MG63 (cell line): ENCODE measurements around the gene ZC3H7B. TPM values are rescaled to one million over a fixed set of nuclear protein-coding genes. Genes with fewer than 3 reads are reported as not detected.
A peak's percentile ranks its signal among the peaks of the same experiment; 100 is the strongest.

Experiments
- DNase-seq: peaks from one replicate; pipeline ENCODE4 v3.0.0-alpha.2; 2020
- H3K27me3 ChIP-seq: fragments of 250-450 bp; sonication (Bioruptor Pico); 2 replicates; pipeline ENCODE4 v1.5.1; 2020; ENCODE audit warnings: mild to moderate bottlenecking, moderate library complexity
- H3K36me3 ChIP-seq: fragments of 250-450 bp; sonication (Bioruptor Pico); 2 replicates; pipeline ENCODE4 v1.5.1; 2020; ENCODE audit warnings: mild to moderate bottlenecking, moderate library complexity
- H3K4me3 ChIP-seq: fragments of 250-450 bp; sonication (Bioruptor Pico); 2 replicates; pipeline ENCODE4 v1.5.1; 2020; ENCODE audit warnings: mild to moderate bottlenecking, moderate library complexity
- H3K9me3 ChIP-seq: fragments of 250-450 bp; sonication (Bioruptor Pico); 2 replicates; pipeline ENCODE4 v1.5.1; 2020; ENCODE audit warnings: mild to moderate bottlenecking, moderate library complexity
- total RNA-seq: library from RNA; depleted of rRNA; stranded (reverse); fragments of >200 nt; shearing (Covaris generic); gene quantifications from 2 replicates; pipeline ENCODE4 v1.2.3, GENCODE V29; 2014; ENCODE audit warnings: low replicate concordance

Gene ZC3H7B
- total RNA-seq, 1 experiment from 2014 or later: 43.0 TPM

- Histone ChIP-seq H3K9me3 (no peaks in the 10 kb centered on the region), H3K36me3 (peaks cover 61% of the 10 kb centered on the region), H3K27me3 (no peaks in the 10 kb centered on the region), H3K4me3 (no peak overlapping the region)
- no peak for DNase-seq
Observed at GRCh38 chr22:41357191-41357590, 55.9 kb downstream of the ZC3H7B start.

- DNase-seq: no peak
- Histone ChIP-seq H3K9me3 (no peaks in the 10 kb centered on the region), H3K36me3 (peaks cover 48% of the 10 kb centered on the region), H3K4me3 (no peak overlapping the region), H3K27me3 (no peaks in the 10 kb centered on the region)
Observed at GRCh38 chr22:41358927-41359326, 57.6 kb downstream of the ZC3H7B start.

- no peak for DNase-seq
- H3K27me3 ChIP-seq: no peaks in the 10 kb centered on the region
- H3K4me3 ChIP-seq: no peak overlapping the region
- no peaks in the 10 kb centered on the region for H3K9me3 ChIP-seq
- H3K36me3 ChIP-seq: peaks cover 46% of the 10 kb centered on the region
Observed at GRCh38 chr22:41359376-41359775, 58.1 kb downstream of the ZC3H7B start.

GRCh38 chr22:41360126-41360525 is 58.8 kb downstream of the ZC3H7B start:
- no peak for DNase-seq
- Histone ChIP-seq H3K36me3 (peaks cover 42% of the 10 kb centered on the region), H3K9me3 (no peaks in the 10 kb centered on the region)

GRCh38 chr22:41361716-41362310 is 60.5 kb downstream of the ZC3H7B start:
- no peaks in the 10 kb centered on the region for H3K27me3 ChIP-seq
- H3K9me3 ChIP-seq: no peaks in the 10 kb centered on the region
- peak; percentile 24 for DNase-seq
- peaks cover 28% of the 10 kb centered on the region for H3K36me3 ChIP-seq
- no peak overlapping the region for H3K4me3 ChIP-seq

More at GRCh38 chr22:41360126-41360525, 58.8 kb downstream of the ZC3H7B start:
- Histone ChIP-seq H3K27me3 (no peaks in the 10 kb centered on the region), H3K4me3 (no peak overlapping the region)

GRCh38 chr22:41362615-41363014 is 61.3 kb downstream of the ZC3H7B start:
- Histone ChIP-seq H3K4me3 (no peak overlapping the region), H3K36me3 (peaks cover 23% of the 10 kb centered on the region), H3K9me3 (no peaks in the 10 kb centered on the region), H3K27me3 (no peaks in the 10 kb centered on the region)
- no peak for DNase-seq

- Histone ChIP-seq H3K4me3 (no peak overlapping the region), H3K9me3 (no peaks in the 10 kb centered on the region), H3K36me3 (peaks cover 10% of the 10 kb centered on the region), H3K27me3 (no peaks in the 10 kb centered on the region)
- DNase-seq: no peak
Observed at GRCh38 chr22:41364233-41364632, 62.9 kb downstream of the ZC3H7B start.

GRCh38 chr22:41364955-41365354 is 63.6 kb downstream of the ZC3H7B start:
- Histone ChIP-seq H3K4me3 (no peak overlapping the region), H3K27me3 (no peaks in the 10 kb centered on the region), H3K9me3 (no peaks in the 10 kb centered on the region), H3K36me3 (peaks cover 10% of the 10 kb centered on the region)
- no peak for DNase-seq

GRCh38 chr22:41365425-41365824 is 64.1 kb downstream of the ZC3H7B start:
- Histone ChIP-seq H3K4me3 (no peak overlapping the region), H3K27me3 (no peaks in the 10 kb centered on the region), H3K36me3 (peaks cover 7% of the 10 kb centered on the region), H3K9me3 (no peaks in the 10 kb centered on the region)
- DNase-seq: no peak

- no peak for DNase-seq
- Histone ChIP-seq H3K9me3 (no peaks in the 10 kb centered on the region), H3K27me3 (no peaks in the 10 kb centered on the region), H3K36me3 (peaks cover 2% of the 10 kb centered on the region), H3K4me3 (no peak overlapping the region)
Observed at GRCh38 chr22:41366323-41367029, 65.2 kb downstream of the ZC3H7B start.

- DNase-seq: peak; percentile 99
- no peak overlapping the region; the same call in 1 of the 2 replicates for H3K4me3 ChIP-seq
- no peaks in the 10 kb centered on the region for H3K27me3 ChIP-seq
- no peaks in the 10 kb centered on the region for H3K36me3 ChIP-seq
- H3K9me3 ChIP-seq: no peaks in the 10 kb centered on the region
Observed at GRCh38 chr22:41367039-41367679, 65.8 kb downstream of the ZC3H7B start.

GRCh38 chr22:41367680-41368542 is 66.6 kb downstream of the ZC3H7B start:
- DNase-seq: no peak
- H3K9me3 ChIP-seq: no peaks in the 10 kb centered on the region
- no peak overlapping the region; the same call in 1 of the 2 replicates for H3K4me3 ChIP-seq
- no peaks in the 10 kb centered on the region for H3K27me3 ChIP-seq
- no peaks in the 10 kb centered on the region for H3K36me3 ChIP-seq

- no peak overlapping the region for H3K4me3 ChIP-seq
- DNase-seq: no peak
Observed at GRCh38 chr22:41368543-41369423, 67.5 kb downstream of the ZC3H7B start.

GRCh38 chr22:41369424-41369745 is 68.1 kb downstream of the ZC3H7B start:
- no peak for DNase-seq
- H3K27me3 ChIP-seq: no peaks in the 10 kb centered on the region
- no peaks in the 10 kb centered on the region for H3K9me3 ChIP-seq
- H3K4me3 ChIP-seq: no peak overlapping the region
- H3K36me3 ChIP-seq: no peaks in the 10 kb centered on the region

More at GRCh38 chr22:41368543-41369423, 67.5 kb downstream of the ZC3H7B start:
- H3K36me3 ChIP-seq: no peaks in the 10 kb centered on the region
- H3K9me3 ChIP-seq: no peaks in the 10 kb centered on the region
- H3K27me3 ChIP-seq: no peaks in the 10 kb centered on the region

- H3K4me3 ChIP-seq: no peak overlapping the region
- no peaks in the 10 kb centered on the region for H3K36me3 ChIP-seq
- H3K9me3 ChIP-seq: no peaks in the 10 kb centered on the region
- no peaks in the 10 kb centered on the region for H3K27me3 ChIP-seq
- no peak for DNase-seq
Observed at GRCh38 chr22:41369837-41370236, 68.5 kb downstream of the ZC3H7B start.

GRCh38 chr22:41377846-41378245 is 76.5 kb downstream of the ZC3H7B start:
- Histone ChIP-seq H3K27me3 (no peaks in the 10 kb centered on the region), H3K4me3 (no peak overlapping the region), H3K36me3 (no peaks in the 10 kb centered on the region), H3K9me3 (no peaks in the 10 kb centered on the region)
- no peak for DNase-seq
